Activated gamma-delta T cell treated with anti-CD3 and anti-CD28 coated beads, Interleukin-2, amount 50 U/mL, for 16 hours (primary cell): ENCODE results near the gene SMAD5.

Experiments
- DNase-seq: peaks from one replicate; pipeline ENCODE4 v3.0.0-alpha.2; 2020; ENCODE audit warnings: low read depth

The SMAD5 gene

GRCh38 chr5:136115183-136115865 lies 17.3 kb upstream of the SMAD5 start:
- no peak for DNase-seq

GRCh38 chr5:136120529-136120928 lies 12.1 kb upstream of the SMAD5 start:
- no peak for DNase-seq

GRCh38 chr5:136123236-136123768 lies 9.3 kb upstream of the SMAD5 start:
- DNase-seq, result no peak

GRCh38 chr5:136127560-136127959 lies 5.1 kb upstream of the SMAD5 start:
- no peak for DNase-seq

- no peak for DNase-seq
Observed at GRCh38 chr5:136128481-136128880, 4.2 kb upstream of the SMAD5 start.

GRCh38 chr5:136129445-136129844 lies 3.2 kb upstream of the SMAD5 start:
- DNase-seq, result no peak

- no peak for DNase-seq
Observed at GRCh38 chr5:136130581-136130980, 2.1 kb upstream of the SMAD5 start.

GRCh38 chr5:136132087-136132486 lies 558 bp upstream of the SMAD5 start:
- DNase-seq, result no peak

GRCh38 chr5:136133222-136133921 lies 727 bp downstream of the SMAD5 start:
- DNase-seq, result no peak

GRCh38 chr5:136133922-136134379 lies 1.3 kb downstream of the SMAD5 start:
- no peak for DNase-seq

GRCh38 chr5:136134653-136135052 lies 2.0 kb downstream of the SMAD5 start:
- DNase-seq, result no peak

GRCh38 chr5:136135536-136135935 lies 2.9 kb downstream of the SMAD5 start:
- DNase-seq, result no peak

GRCh38 chr5:136137497-136138220 lies 5.0 kb downstream of the SMAD5 start:
- no peak for DNase-seq

- DNase-seq, result no peak
Observed at GRCh38 chr5:136141561-136141960, 8.9 kb downstream of the SMAD5 start.

GRCh38 chr5:136143312-136143711 lies 10.7 kb downstream of the SMAD5 start:
- DNase-seq, result no peak

GRCh38 chr5:136143763-136144162 lies 11.1 kb downstream of the SMAD5 start:
- DNase-seq, result no peak

- DNase-seq, result no peak
Observed at GRCh38 chr5:136145030-136145429, 12.4 kb downstream of the SMAD5 start.

GRCh38 chr5:136146201-136146600 lies 13.6 kb downstream of the SMAD5 start:
- no peak for DNase-seq

GRCh38 chr5:136147632-136148031 lies 15.0 kb downstream of the SMAD5 start:
- no peak for DNase-seq

- no peak for DNase-seq
Observed at GRCh38 chr5:136149891-136150290, 17.2 kb downstream of the SMAD5 start.

GRCh38 chr5:136153581-136154236 lies 21.1 kb downstream of the SMAD5 start:
- no peak for DNase-seq

GRCh38 chr5:136155078-136155477 lies 22.4 kb downstream of the SMAD5 start:
- DNase-seq, result no peak
